ENCODE data around the gene CCDC102B. TPM values are rescaled to one million over a fixed set of nuclear protein-coding genes. Genes with fewer than 3 reads are reported as not detected.

Gene CCDC102B
- total RNA-seq, 1 donor from 2014 or later, result 8.1 TPM

GRCh38 chr18:68956650-68957049 lies 158.8 kb downstream of the CCDC102B start:
- H3K4me3 Mint-ChIP-seq (ENCODE audit: unreplicated experiment), result no peak overlapping the region
- H3K4me1 Mint-ChIP-seq (ENCODE audit: low read depth, unreplicated experiment), result no peaks in the 10 kb centered on the region
- no peaks in the 10 kb centered on the region for H3K27me3 Mint-ChIP-seq (ENCODE audit: unreplicated experiment)
- no peaks in the 10 kb centered on the region for H3K36me3 Mint-ChIP-seq (ENCODE audit: unreplicated experiment)
- TF ChIP-seq CTCF (IDR thresholded peaks at IDR 0.05; ENCODE audit: partially characterized antibody, unreplicated experiment), result no peak
- no peak overlapping the region for H3K27ac Mint-ChIP-seq (ENCODE audit: unreplicated experiment)
- no peaks in the 10 kb centered on the region for H3K9me3 Mint-ChIP-seq (ENCODE audit: unreplicated experiment)
- no peak for DNase-seq

GRCh38 chr18:68960355-68960754 lies 162.5 kb downstream of the CCDC102B start:
- Mint-ChIP-seq H3K27ac (ENCODE audit: unreplicated experiment) (no peak overlapping the region), H3K4me3 (ENCODE audit: unreplicated experiment) (no peak overlapping the region), H3K36me3 (ENCODE audit: unreplicated experiment) (no peaks in the 10 kb centered on the region), H3K27me3 (ENCODE audit: unreplicated experiment) (no peaks in the 10 kb centered on the region), H3K9me3 (ENCODE audit: unreplicated experiment) (no peaks in the 10 kb centered on the region), H3K4me1 (ENCODE audit: low read depth, unreplicated experiment) (no peaks in the 10 kb centered on the region)
- no peak for DNase-seq
- TF ChIP-seq CTCF (IDR thresholded peaks at IDR 0.05; ENCODE audit: partially characterized antibody, unreplicated experiment), result no peak

- no peak for DNase-seq
- Mint-ChIP-seq H3K36me3 (ENCODE audit: unreplicated experiment) (no peaks in the 10 kb centered on the region), H3K9me3 (ENCODE audit: unreplicated experiment) (no peaks in the 10 kb centered on the region), H3K4me3 (ENCODE audit: unreplicated experiment) (no peak overlapping the region), H3K27ac (ENCODE audit: unreplicated experiment) (no peak overlapping the region), H3K27me3 (ENCODE audit: unreplicated experiment) (no peaks in the 10 kb centered on the region), H3K4me1 (ENCODE audit: low read depth, unreplicated experiment) (no peaks in the 10 kb centered on the region)
- TF ChIP-seq CTCF (IDR thresholded peaks at IDR 0.05; ENCODE audit: partially characterized antibody, unreplicated experiment), result no peak
These were observed 164.7 kb downstream of the CCDC102B start for GRCh38 chr18:68962623-68963022.

- Mint-ChIP-seq H3K36me3 (ENCODE audit: unreplicated experiment) (no peaks in the 10 kb centered on the region), H3K9me3 (ENCODE audit: unreplicated experiment) (no peaks in the 10 kb centered on the region), H3K4me1 (ENCODE audit: low read depth, unreplicated experiment) (no peaks in the 10 kb centered on the region), H3K27ac (ENCODE audit: unreplicated experiment) (no peak overlapping the region), H3K27me3 (ENCODE audit: unreplicated experiment) (no peaks in the 10 kb centered on the region), H3K4me3 (ENCODE audit: unreplicated experiment) (no peak overlapping the region)
- DNase-seq, result no peak
- no peak for TF ChIP-seq CTCF (IDR thresholded peaks at IDR 0.05; ENCODE audit: partially characterized antibody, unreplicated experiment)
These were observed 167.9 kb downstream of the CCDC102B start for GRCh38 chr18:68965817-68966216.

- Mint-ChIP-seq H3K27me3 (ENCODE audit: unreplicated experiment) (no peaks in the 10 kb centered on the region), H3K27ac (ENCODE audit: unreplicated experiment) (no peak overlapping the region), H3K4me3 (ENCODE audit: unreplicated experiment) (no peak overlapping the region), H3K9me3 (ENCODE audit: unreplicated experiment) (no peaks in the 10 kb centered on the region), H3K4me1 (ENCODE audit: low read depth, unreplicated experiment) (peaks cover 3% of the 10 kb centered on the region), H3K36me3 (ENCODE audit: unreplicated experiment) (no peaks in the 10 kb centered on the region)
- no peak for DNase-seq
- TF ChIP-seq CTCF (IDR thresholded peaks at IDR 0.05; ENCODE audit: partially characterized antibody, unreplicated experiment), result no peak
These were observed 171.1 kb downstream of the CCDC102B start for GRCh38 chr18:68969027-68969426.
